Measurements from ENCODE around the gene MTFR1L.

Gene MTFR1L

DNA sequence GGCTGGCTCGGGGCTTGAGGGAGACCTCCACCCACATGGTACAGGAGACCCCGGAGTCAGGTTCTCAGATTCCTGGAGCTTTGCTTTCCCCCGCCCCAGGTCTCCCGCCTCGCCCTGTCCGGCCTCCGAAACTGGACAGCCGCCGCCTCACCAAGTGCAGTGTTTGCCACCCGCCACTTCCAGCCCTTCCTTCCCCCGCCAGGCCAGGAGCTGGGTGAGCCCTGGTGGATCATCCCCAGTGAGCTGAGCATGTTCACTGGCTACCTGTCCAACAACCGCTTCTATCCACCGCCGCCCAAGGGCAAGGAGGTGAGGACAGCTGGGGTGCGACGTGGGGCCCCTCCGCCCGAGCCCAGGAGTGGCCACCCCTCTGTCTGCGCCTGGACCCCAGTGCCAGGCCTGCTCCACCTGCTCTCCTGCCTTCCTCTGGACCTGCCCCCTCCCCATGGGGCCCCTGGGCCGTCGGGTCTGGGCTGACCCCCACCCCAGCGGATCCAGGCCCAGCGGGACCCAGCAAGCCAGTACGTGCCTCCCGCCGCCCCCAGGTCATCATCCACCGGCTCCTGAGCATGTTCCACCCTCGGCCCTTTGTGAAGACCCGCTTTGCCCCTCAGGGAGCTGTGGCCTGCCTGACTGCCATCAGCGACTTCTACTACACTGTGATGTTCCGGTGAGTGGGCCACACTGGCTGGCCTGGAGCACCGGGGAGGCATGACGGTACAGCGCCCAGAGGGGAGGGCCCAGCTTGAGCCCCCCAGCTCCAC lies 11.1 kb upstream of the MTFR1L start:
- DNase-seq, result no peak

DNA sequence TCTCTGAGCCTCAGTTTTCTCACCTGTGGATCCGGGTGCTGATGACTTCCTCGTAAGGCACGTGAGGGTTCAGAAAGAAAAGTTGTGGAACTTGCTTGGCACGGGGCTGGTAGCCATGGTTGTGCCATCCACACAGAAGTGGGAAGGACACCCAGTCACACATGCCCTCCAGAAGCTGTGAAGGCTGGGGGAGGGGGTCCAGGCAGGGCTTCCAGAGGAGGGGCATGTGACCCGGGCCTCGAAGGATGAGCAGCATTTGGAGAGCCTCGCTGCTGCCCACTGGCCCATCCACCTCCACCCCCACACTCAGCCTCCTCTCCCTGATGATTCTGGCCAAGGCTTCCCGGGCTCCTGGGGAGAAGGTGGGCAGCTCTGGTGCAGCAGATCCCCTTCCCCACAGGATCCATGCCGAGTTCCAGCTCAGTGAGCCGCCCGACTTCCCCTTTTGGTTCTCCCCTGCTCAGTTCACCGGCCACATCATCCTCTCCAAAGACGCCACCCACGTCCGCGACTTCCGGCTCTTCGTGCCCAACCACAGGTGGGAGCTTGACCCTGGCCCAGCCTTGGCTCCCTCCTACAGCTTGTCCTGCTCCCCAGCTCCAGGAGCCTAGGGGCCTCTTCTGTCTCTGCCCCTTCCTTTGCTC lies 10.3 kb upstream of the MTFR1L start:
- no peak for DNase-seq

DNA sequence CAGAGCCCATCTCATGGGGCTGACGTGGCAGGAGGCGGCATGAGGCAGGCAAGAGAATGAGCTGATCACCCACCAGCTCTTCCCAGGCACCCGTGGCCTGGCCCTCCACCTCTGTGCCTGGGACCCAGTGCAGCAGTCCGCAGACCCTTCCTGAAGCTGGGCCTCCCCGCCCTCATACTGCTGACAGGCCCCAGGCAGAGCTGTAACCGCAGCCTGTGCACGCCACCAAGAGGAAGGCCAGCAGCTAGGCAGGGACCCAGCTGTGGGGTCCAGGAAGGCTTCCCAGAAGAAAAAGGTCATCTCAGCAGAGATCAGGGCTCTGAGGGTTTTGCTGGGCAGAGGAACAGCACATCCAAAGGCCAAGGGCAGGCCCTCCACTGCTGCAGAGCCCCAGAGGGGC lies 9.8 kb upstream of the MTFR1L start:
- no peak for DNase-seq

- DNase-seq, result no peak
Observed at GRCh38 chr1:25810341-25811299, 9.1 kb upstream of the MTFR1L start.

DNA sequence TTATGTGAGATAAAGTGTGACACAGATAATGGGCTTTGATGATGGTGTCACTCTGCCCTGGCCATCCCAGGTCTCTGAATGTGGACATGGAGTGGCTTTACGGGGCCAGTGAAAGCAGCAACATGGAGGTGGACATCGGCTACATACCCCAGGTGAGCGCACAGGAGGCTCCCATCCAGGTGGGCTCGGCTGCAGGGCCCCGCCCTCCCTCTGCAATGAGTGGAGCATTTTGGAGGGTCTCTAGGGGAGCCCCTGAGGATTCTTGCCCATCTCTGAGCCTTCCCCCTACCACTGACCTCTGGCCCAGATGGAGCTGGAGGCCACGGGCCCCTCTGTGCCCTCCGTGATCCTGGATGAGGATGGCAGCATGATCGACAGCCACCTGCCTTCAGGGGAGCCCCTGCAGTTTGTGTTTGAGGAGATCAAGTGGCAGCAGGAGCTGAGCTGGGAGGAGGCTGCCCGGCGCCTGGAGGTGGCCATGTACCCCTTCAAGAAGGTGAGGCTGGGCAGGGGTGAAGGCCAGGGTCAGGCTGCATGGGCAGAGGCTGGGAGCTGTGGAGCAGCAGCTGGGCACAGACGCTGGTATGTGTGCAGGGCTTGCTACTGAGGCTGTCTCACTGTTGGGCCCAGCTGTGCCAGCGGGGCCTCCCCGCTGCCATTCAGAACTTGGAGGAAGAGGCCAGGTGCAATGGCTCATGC lies 8.2 kb upstream of the MTFR1L start:
- no peak for DNase-seq

DNA sequence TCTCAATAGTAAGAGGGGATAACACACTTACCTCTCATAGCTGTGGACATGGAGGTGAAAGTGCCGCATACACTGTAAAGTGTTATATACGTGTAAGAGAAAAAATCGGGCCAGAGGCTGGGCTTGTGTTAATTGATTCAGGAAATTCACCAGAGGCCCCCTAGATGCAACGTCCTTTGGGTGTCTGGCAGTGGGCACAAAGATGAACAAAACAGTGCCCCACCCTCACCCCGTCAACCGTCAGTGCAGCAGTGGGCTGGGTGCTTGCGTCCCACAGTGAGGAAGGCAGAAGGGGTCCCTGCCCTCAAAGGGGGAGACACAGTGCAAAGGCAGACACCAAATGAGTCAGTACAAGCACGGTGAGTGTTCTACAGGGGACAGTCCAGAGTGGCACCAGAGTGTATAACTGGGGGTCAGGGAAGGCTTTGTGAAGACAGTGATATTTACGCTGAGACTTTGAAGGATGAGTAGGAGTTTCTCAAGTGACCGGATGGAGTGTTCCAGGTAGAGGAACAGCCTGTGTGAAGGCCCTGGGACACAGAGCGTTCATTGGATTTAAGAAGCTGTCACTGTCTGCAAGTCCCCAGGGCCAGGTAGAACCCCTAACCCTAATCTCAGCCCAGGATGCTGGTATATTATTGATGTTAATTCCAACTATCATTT lies 6.6 kb upstream of the MTFR1L start:
- DNase-seq, result no peak

DNA sequence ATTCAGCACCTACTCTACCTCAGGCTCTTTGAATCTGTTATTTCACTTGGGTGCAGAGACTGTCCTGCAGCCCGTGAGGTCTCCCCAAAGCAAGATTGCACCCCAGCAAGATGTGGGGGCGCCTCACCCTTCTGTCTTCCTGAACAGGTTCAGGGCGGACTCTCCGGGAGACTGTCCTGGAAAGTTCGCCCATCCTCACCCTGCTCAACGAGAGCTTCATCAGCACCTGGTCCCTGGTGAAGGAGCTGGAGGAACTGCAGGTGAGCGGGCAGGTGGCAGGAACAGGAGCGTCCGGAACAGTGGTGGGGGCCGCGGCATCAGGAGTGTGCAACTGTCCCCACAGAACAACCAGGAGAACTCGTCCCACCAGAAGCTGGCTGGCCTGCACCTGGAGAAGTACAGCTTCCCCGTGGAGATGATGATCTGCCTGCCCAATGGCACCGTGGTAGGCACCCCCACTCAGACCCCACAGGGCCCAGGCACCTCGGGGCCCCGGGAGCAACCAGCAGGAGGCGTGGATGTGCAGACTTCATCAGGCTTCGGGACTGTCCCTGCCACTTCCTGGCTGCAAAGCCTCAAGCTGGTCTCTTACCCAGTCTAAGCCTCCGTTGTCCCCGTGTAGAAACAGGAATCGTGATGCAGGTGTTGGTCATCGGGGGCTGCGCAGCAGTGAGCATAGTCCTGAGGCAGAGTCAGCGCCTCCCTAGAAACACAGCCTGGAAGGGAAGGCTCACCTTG lies 5.9 kb upstream of the MTFR1L start:
- no peak for DNase-seq

DNA sequence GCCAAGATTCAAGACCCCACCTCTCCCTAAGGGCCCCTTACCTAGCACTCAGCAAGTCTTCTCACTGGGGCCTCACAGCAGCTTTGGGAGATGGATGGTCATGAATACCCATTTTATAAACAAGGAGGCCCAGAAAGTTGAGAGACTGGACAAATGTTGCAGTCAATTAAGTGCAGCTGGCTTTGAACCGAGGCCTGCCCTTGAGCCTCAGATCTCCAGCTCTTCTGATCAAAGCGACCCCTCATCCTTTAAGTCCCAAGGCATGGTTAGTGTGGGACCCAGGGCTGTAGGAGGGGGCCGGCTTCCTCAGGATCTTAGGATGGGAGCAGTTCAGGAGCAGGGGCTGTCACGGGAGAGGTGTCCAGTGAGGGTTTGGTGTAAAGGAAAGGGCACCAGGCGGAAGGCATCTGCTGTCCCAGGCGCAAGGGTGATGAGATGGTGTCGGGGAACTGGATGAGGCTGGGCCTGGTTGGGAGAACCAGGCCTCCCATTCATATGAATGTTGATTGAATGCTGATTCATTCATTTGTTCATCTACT lies 5.1 kb upstream of the MTFR1L start:
- DNase-seq, result no peak

- no peak for DNase-seq
Observed at GRCh38 chr1:25815208-25816111, 4.3 kb upstream of the MTFR1L start.

GRCh38 chr1:25816112-25816718 lies 3.5 kb upstream of the MTFR1L start:
- no peak for DNase-seq

DNA sequence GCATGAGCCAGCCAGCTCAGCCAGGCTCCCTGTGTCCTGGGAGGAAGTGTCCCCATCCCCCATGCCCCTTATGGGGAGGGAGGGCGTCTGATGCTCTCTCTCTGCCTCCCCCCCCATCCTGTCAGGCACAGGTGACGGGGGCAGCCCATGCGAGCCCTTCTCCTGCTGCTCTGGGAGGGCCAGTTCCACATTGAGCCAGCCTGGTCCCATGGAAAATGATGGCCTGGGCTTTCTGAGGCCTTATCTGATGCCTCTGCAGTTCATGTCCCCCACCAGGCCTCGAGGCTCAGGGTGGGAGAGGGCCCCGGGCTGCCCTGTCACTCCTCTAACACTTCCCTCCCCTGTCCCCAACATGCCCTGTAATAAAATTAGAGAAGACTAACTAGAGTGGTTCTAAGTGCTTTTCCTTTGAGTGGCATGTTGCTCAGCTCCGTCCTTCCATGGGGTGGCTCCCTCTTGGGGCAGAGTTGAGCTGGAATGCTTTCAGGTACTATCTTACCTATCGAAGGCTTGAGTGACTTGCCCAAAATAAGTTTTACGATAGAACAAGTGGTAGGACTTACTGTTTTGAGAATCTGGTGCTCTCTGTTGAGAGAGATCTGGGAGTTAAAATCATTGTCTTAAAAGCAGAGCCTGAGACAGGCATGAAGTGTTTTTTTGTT lies 1.8 kb upstream of the MTFR1L start:
- no peak for DNase-seq

- no peak for DNase-seq
Observed at GRCh38 chr1:25818569-25818968, 1.2 kb upstream of the MTFR1L start.

GRCh38 chr1:25820247-25821111 lies 725 bp downstream of the MTFR1L start:
- no peak for DNase-seq

DNA sequence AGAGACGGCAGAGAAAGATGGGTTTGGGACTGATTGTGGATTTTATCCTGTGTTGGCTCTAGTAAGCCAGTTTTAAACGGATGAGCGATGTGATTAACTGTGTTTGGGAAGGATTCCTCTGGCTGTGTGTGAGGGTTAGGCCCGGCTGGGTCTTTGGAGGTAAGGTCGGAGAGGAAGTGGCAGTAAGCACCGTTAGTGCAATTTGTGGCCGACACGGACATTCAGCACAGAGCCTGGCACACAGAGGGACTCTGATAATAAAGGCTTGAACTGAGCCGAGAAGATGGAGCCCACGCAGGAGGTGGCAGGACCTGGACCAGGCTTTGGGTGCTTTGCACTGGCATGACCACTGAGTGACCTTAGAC lies 1.3 kb downstream of the MTFR1L start:
- no peak for DNase-seq

DNA sequence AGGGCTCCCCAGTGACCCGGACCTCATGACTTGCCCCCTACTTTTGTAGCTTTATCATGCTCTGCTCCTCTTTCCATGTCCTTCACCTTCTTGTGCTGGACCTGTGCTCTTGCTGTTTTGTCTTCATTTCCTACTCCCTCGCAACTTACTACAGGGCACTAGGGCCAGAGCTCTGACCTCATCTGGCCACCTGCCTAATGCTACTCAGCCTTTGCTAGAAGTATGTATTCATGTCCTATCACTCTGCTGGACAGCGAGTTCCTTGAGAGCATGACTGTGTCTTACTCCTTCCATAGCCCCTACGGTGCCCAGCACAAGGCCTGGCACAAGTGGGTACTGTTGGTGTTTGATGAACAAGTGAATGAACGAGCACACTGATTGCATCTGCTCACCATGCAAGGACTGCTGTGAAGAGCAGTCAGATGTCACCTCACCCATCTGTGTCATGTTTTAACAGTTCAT lies 1.9 kb downstream of the MTFR1L start:
- no peak for DNase-seq

DNA sequence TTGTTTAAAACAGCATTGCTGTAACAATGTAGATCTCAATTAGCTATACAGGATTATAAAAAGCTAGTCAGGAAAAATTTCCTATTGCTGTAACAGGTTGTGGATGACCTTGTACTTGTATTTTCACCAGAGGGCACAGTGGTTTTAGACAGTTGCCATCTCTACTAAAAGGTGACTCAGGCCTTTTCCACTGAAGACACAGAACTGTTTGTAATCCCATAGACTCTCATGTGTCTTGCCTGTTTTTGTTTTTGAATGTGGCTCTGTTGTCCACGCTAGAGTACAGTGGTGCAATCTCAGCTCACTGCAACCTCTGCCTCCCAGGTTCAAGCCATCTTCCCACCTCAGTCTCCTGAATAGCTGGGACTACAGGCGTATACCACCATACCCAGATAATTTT lies 5.9 kb downstream of the MTFR1L start:
- no peak for DNase-seq

DNA sequence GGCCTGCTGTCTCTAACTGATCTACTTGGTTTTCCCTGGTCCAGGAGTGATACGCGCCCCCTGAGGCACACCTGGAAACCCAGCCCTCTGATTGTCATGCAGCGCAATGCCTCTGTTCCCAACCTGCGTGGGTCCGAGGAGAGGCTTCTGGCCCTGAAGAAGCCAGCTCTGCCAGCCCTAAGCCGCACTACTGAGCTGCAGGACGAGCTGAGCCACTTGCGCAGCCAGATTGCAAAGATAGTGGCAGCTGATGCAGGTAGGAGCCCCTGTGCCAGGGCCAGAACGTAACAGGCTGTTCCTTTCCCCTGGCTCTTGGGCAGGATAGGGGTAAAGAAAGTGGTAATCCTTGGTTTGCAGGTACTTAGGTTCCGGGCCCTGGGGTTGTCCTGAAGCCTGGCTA lies 6.8 kb downstream of the MTFR1L start:
- DNase-seq, result no peak

GRCh38 chr1:25828491-25828890 lies 8.7 kb downstream of the MTFR1L start:
- no peak for DNase-seq

Data from cortex of kidney (tissue), 1 donor.